Erythroblast (primary cell): Measurements from ENCODE around the gene ZNF141.

Source experiments
- GATA1 ChIP-seq: IDR thresholded peaks from 2 replicates; pipeline ENCODE4 v1.6.1; 2011; ENCODE audit warnings: low read depth, mild to moderate bottlenecking, control low read depth, low read length, moderate library complexity
- POLR2A ChIP-seq: IDR thresholded peaks from 2 replicates; pipeline ENCODE4 v1.6.1; 2011; ENCODE audit warnings: mild to moderate bottlenecking, low read length

- TF ChIP-seq POLR2A (no peak), GATA1 (no peak)
These were observed 1.3 kb upstream of the ZNF141 start for GRCh38 chr4:336099-336892.
